Panc1 (cell line): ENCODE results near the gene VIPR2. TPM values are rescaled to one million over a fixed set of nuclear protein-coding genes. Genes with fewer than 3 reads are reported as not detected.
A peak's percentile ranks its signal among the peaks of the same experiment; 100 is the strongest.

Experiments used
- ATAC-seq: fragments of 200-7000 bp; cut with Tn5 transposase; 2 replicates; pipeline ENCODE4 v1.9.1; 2020; ENCODE audit warnings: mild to moderate bottlenecking, moderate library complexity
- BruUV-seq: library from RNA; stranded (reverse); fragments of 400-500 nt; replicated peaks from 2 replicates; lab custom pipeline; 2021; lab: Mats Ljungman, UMichigan
- CTCF ChIA-PET: fragments of 300-600 bp; sonication (Branson Sonifier 250); formaldehyde crosslinking; loops from one replicate; lab custom pipeline; 2022; ENCODE audit warnings: antibody characterized with exemption; lab: Charles Lee
- POLR2A ChIA-PET: fragments of 300-600 bp; sonication (Branson Sonifier 250); formaldehyde crosslinking; loops from one replicate; lab custom pipeline; 2022; ENCODE audit warnings: antibody characterized with exemption; lab: Charles Lee
- DNase-seq: peaks from one replicate; pipeline ENCODE4 v3.0.0-alpha.2; 2010; ENCODE audit warnings: low read depth, low spot score
- H3K27ac ChIP-seq: 2 replicates; pipeline ENCODE4 v1.5.1; 2011; ENCODE audit warnings: mild to moderate bottlenecking, low read length, inconsistent platforms
- H3K27me3 ChIP-seq: fragments of 200-500 bp; sonication (Bioruptor generic); 2 replicates; pipeline ENCODE4 v1.6.0; 2014; ENCODE audit warnings: low read length, inconsistent platforms; ENCODE audit not compliant: control insufficient read depth, insufficient read depth
- H3K36me3 ChIP-seq: fragments of 200-500 bp; sonication (Bioruptor generic); 2 replicates; pipeline ENCODE4 v1.5.1; 2014; ENCODE audit warnings: inconsistent platforms, mild to moderate bottlenecking, low read length, moderate library complexity; ENCODE audit not compliant: control insufficient read depth, insufficient read depth
- H3K4me1 ChIP-seq: 2 replicates; pipeline ENCODE4 v1.5.1; 2011; ENCODE audit warnings: inconsistent platforms, mild to moderate bottlenecking, low read length, moderate library complexity; ENCODE audit not compliant: control insufficient read depth, insufficient read depth
- H3K4me3 ChIP-seq, 2 experiments: 2 replicates each; pipeline ENCODE4 v1.5.1; 2011 to 2012; ENCODE audit warnings: low read depth in 2 of 2, low read length in 2 of 2, mild to moderate bottlenecking in 2 of 2, inconsistent platforms in 1 of 2, moderate library complexity in 1 of 2
- H3K9me3 ChIP-seq: fragments of 200-500 bp; sonication (Bioruptor generic); 2 replicates; pipeline ENCODE4 v1.5.1; 2014; ENCODE audit warnings: low read depth, mild to moderate bottlenecking, inconsistent platforms, low read length, moderate library complexity; ENCODE audit not compliant: control insufficient read depth, insufficient read depth
- CTCF ChIP-seq: fragments of 450-650 bp; IDR thresholded peaks from 2 replicates; pipeline ENCODE4 v1.5.1; 2017; ENCODE audit warnings: mild to moderate bottlenecking
- POLR2AphosphoS5 ChIP-seq: IDR thresholded peaks from 2 replicates; pipeline ENCODE4 v1.6.1; 2012; ENCODE audit warnings: mild to moderate bottlenecking, low read depth, low read length, moderate library complexity
- REST ChIP-seq, 2 experiments: IDR thresholded peaks; 2 replicates each; pipeline ENCODE4 v1.6.1; 2011 to 2012; ENCODE audit warnings: low read depth in 2 of 2, control low read depth in 1 of 2, low read length in 1 of 2, mild to moderate bottlenecking in 1 of 2, moderate library complexity in 1 of 2; ENCODE audit not compliant: insufficient read depth in 1 of 2
- SIN3A ChIP-seq: IDR thresholded peaks from 2 replicates; pipeline ENCODE4 v1.6.1; 2012; ENCODE audit warnings: low read depth, mild to moderate bottlenecking, low read length, moderate library complexity, borderline replicate concordance; ENCODE audit not compliant: insufficient read depth
- TCF7L2 ChIP-seq: IDR thresholded peaks from 2 replicates; pipeline ENCODE4 v1.6.1; 2011; ENCODE audit warnings: mild to moderate bottlenecking, low read depth, low read length, inconsistent platforms
- in situ Hi-C: cut with HindIII; loops from 2 replicates; pipeline ENCODE4 v1.10.0; 2016; ENCODE audit warnings: low sequenced_read_pairs, low pct_unique_long_range_greater_than_20kb
- intact Hi-C: fragments of 100-400 bp; cut with micrococcal nuclease; formaldehyde crosslinking; loops from one replicate; pipeline ENCODE4 v1.10.0; 2022; ENCODE audit not compliant: unreplicated experiment
- total RNA-seq: library from RNA; stranded (reverse); gene quantifications from one replicate; pipeline ENCODE4 v1.2.1, GENCODE V29; 2021; ENCODE audit not compliant: unreplicated experiment

Gene VIPR2
- total RNA-seq, 1 experiment from 2014 or later, result not detected

GRCh38 chr7:159143780-159144757 is 598 bp downstream of the VIPR2 start:
- in situ Hi-C loops (no loop called here), intact Hi-C loops (no loop called here)
- ChIA-PET POLR2A (no interaction called here), CTCF (no interaction called here)
- TF ChIP-seq TCF7L2 (no peak), POLR2AphosphoS5 (no peak), SIN3A (no peak), REST (IDR thresholded peaks at IDR 0.05; ENCODE audit: insufficient read depth in 1 of 2, low read depth in 2 of 2, low read length in 1 of 2) (no peak), CTCF (no peak)
- Histone ChIP-seq H3K36me3 (no peaks in the 10 kb centered on the region), H3K4me1 (no peaks in the 10 kb centered on the region; the same call in 1 of the 2 replicates), H3K4me3 (peak overlapping the region; percentile 18 to 40), H3K27ac (no peak overlapping the region), H3K27me3 (peaks cover 22% of the 10 kb centered on the region), H3K9me3 (no peaks in the 10 kb centered on the region)
- DNase-seq (no peak), ATAC-seq (peak; percentile 49; the same call in 1 of the 2 replicates)
- no TSS peak for BruUV-seq

- in situ Hi-C loops, result no loop called here
- DNase-seq, result no peak
- Histone ChIP-seq H3K9me3 (no peaks in the 10 kb centered on the region), H3K4me1 (no peaks in the 10 kb centered on the region; the same call in 1 of the 2 replicates), H3K27me3 (peaks cover 22% of the 10 kb centered on the region), H3K4me3 (no peak overlapping the region), H3K36me3 (no peaks in the 10 kb centered on the region), H3K27ac (no peak overlapping the region)
- TF ChIP-seq CTCF, result no peak
- TF ChIP-seq REST (IDR thresholded peaks at IDR 0.05; ENCODE audit: insufficient read depth in 1 of 2, low read depth in 2 of 2, low read length in 1 of 2), result no peak
- TF ChIP-seq SIN3A, result no peak
- TF ChIP-seq POLR2AphosphoS5, result no peak
- no peak for TF ChIP-seq TCF7L2
- intact Hi-C loops, result no loop called here
- POLR2A ChIA-PET, result no interaction called here
- BruUV-seq, result no TSS peak
- CTCF ChIA-PET, result no interaction called here
- ATAC-seq, result no peak
These were observed 1.9 kb downstream of the VIPR2 start for GRCh38 chr7:159142730-159143129.
